Right lobe of liver (tissue), 6 donors: Measurements from ENCODE around the gene LMTK2. TPM values are rescaled to one million over a fixed set of nuclear protein-coding genes. Genes with fewer than 3 reads are reported as not detected.
"Not testable (repeated sequence)": the region's sequence is repeated elsewhere in the genome, so short reads cannot be mapped to it uniquely, and the experiment has no call there.

ENCODE experiments used
- ATAC-seq, 4 donors: fragments of 200-7000 bp; cut with Tn5 transposase; one replicate each; pipeline ENCODE4 v1.9.1; 2020; ENCODE audit warnings: mild to moderate bottlenecking in 4 of 4, moderate library complexity in 4 of 4
- DNase-seq, 3 donors: peaks; one replicate each; pipeline ENCODE4 v3.0.0-alpha.2; 2020
- H3K27ac ChIP-seq, 3 donors: fragments of 200-600 bp; one replicate each; pipeline ENCODE4 v1.8.0; 2022
- H3K27me3 ChIP-seq, 2 donors: fragments of 200-600 bp; one replicate each; pipeline ENCODE4 v1.8.0; 2022
- H3K36me3 ChIP-seq, 4 donors: fragments of 200-600 bp; sonication (generic) in 1 of 4; one replicate each; pipeline versions ENCODE4 v1.5.1 to v1.8.0; 2017 to 2022; ENCODE audit warnings: control low read depth in 1 of 4
- H3K4me1 ChIP-seq, 4 donors: fragments of 200-600 bp; sonication (generic) in 1 of 4; one replicate each; pipeline versions ENCODE4 v1.5.1 to v1.8.0; 2017 to 2022; ENCODE audit warnings: control low read depth in 1 of 4
- H3K4me3 ChIP-seq, 3 donors: fragments of 200-600 bp; one replicate each; pipeline ENCODE4 v1.8.0; 2022
- H3K9me3 ChIP-seq, 4 donors: fragments of 200-600 bp; sonication (generic) in 1 of 4; one replicate each; pipeline versions ENCODE4 v1.5.1 to v1.8.0; 2017 to 2022; ENCODE audit warnings: control low read depth in 1 of 4
- CTCF ChIP-seq, 4 donors: fragments of 200-600 bp in 3 of 4; fragments of 450-650 bp in 1 of 4; IDR thresholded peaks; one replicate each; pipeline versions ENCODE4 v1.5.1 to v1.8.0; 2016 to 2022; ENCODE audit warnings: antibody characterized with exemption in 4 of 4, mild to moderate bottlenecking in 2 of 4
- POLR2A ChIP-seq: fragments of 450-650 bp; IDR thresholded peaks from one replicate; pipeline ENCODE4 v1.6.1; 2017; ENCODE audit warnings: antibody characterized with exemption, mild to moderate bottlenecking
- WGBS: methylation state at CpG from one replicate; pipeline ENCODE4 v1.1.6; 2018; ENCODE audit warnings: low coverage, low lambda C conversion rate; ENCODE audit not compliant: insufficient coverage; ENCODE audit errors: missing lambda C conversion rate; 5-methylcytosine and 5-hydroxymethylcytosine counted together
- intact Hi-C, 2 donors: fragments of 100-400 bp; cut with DNase I; formaldehyde crosslinking; loops; one replicate each; pipeline versions ENCODE4 v1.11.2 to v1.14.1; 2022
- total RNA-seq, 6 experiments: library from RNA; depleted of rRNA in 2 of 6; stranded (reverse); fragments of >200 nt in 2 of 6; fragmentation: NEBNext Ultra II Directional in 3 of 6; extraction: Animal tissue kit (Norgen Biotek cat#: 25700) in 3 of 6; gene quantifications; one replicate each; pipeline versions ENCODE4 v1.1.0 to v1.2.4, GENCODE V29; 2016 to 2023
- donor health status: DM: no; HTN: yes; CAD: no.
- donor health status: DM: no; HTN: no; CAD: no.
- donor health status: DM: no; HTN: no; CAD: no.
- donor health status: DM: no; HTN: yes; CAD: no.
- donor health status: DM: no; HTN: yes; CAD: no.

LMTK2 gene
- total RNA-seq, 6 experiments from 2014 or later: 9.4 to 16.7 (median 13.9) TPM

DNA sequence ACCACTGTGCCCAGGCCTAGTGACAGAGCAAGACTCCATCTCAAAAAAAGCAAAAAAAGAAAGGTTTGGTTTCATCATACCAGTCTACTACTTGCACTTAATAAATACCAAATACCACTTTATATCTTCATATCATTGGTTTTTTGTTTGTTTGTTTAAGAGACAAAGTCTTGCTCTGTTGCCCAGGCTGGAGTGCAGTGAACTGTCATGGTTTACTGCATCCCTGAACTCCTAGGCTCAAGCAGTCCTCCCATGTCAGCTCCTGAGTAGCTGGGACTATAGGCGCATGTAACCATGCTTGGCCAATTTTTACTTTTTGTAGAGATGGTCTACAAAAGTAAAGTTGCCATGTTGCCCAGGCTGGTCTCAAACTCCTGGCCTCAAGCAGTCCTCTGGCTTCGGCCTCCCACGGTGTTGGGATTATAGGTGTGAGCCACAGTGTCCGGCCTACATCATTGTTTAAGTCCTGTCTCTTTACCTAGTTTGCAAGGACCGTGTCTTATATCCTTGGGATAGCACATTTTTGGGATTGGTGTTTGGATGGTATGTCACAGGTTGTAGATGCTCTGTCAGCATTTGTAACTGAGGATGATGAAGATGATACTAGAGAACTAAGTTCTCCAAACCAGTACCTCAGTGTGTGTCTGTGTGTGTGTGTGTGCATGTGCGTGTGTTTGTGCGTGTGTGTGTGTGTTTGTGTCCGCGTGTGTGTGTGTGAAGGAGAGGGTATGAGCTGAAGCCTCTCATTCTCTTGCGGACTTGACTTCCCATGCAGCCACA is 9.3 kb downstream of the LMTK2 start:
- intact Hi-C loops: no loop called here
- ATAC-seq (no peak), DNase-seq (no peak)
- Histone ChIP-seq H3K36me3 (no peaks in the 10 kb centered on the region), H3K4me3 (no peak overlapping the region), H3K27me3 (no peaks in the 10 kb centered on the region), H3K27ac (no peak overlapping the region), H3K9me3 (no peaks in the 10 kb centered on the region), H3K4me1 (peaks cover 0 to 10% (median 6%) of the 10 kb centered on the region in 4 donors)
- 94% methylated on average over 7 of the region's 10 CpGs for WGBS
- no peak for TF ChIP-seq POLR2A
- TF ChIP-seq CTCF (IDR thresholded peaks at IDR 0.05): no peak

- WGBS: 71% methylated on average over 5 of the region's 7 CpGs
- H3K27ac ChIP-seq: no peak overlapping the region
- intact Hi-C loops: no loop called here
- H3K4me3 ChIP-seq: no peak overlapping the region
- no peak for DNase-seq
- H3K4me1 ChIP-seq: peaks cover 0 to 14% (median 1%) of the 10 kb centered on the region in 4 donors
- peak in 2 of 4 donors; percentile 19 to 61 for ATAC-seq
- TF ChIP-seq CTCF (IDR thresholded peaks at IDR 0.05): no peak
- TF ChIP-seq POLR2A: no peak
- H3K27me3 ChIP-seq: no peaks in the 10 kb centered on the region
- no peaks in the 10 kb centered on the region for H3K9me3 ChIP-seq
- no peaks in the 10 kb centered on the region for H3K36me3 ChIP-seq
These were observed 10.2 kb downstream of the LMTK2 start for GRCh38 chr7:98116656-98117461.

GRCh38 chr7:98119256-98119918 is 12.7 kb downstream of the LMTK2 start:
- no peak overlapping the region for H3K4me3 ChIP-seq
- WGBS: 72% methylated on average over 10 of the region's 10 CpGs
- no peaks in the 10 kb centered on the region for H3K36me3 ChIP-seq
- DNase-seq (no peak), ATAC-seq (peak in 1 of 4 donors; percentile 83)
- TF ChIP-seq POLR2A (no peak), CTCF (IDR thresholded peaks at IDR 0.05) (no peak)
- no peak overlapping the region for H3K27ac ChIP-seq
- H3K4me1 ChIP-seq: peaks cover 0 to 14% (median 1%) of the 10 kb centered on the region in 4 donors
- intact Hi-C loops: no loop called here
- H3K9me3 ChIP-seq: no peaks in the 10 kb centered on the region
- no peaks in the 10 kb centered on the region for H3K27me3 ChIP-seq

- DNase-seq: no peak
- intact Hi-C loops: no loop called here
- H3K9me3 ChIP-seq: no peaks in the 10 kb centered on the region
- no peaks in the 10 kb centered on the region for H3K27me3 ChIP-seq
- H3K36me3 ChIP-seq: no peaks in the 10 kb centered on the region
- 79% methylated on average over 4 of the region's 4 CpGs for WGBS
- TF ChIP-seq POLR2A: no peak
- no peak for TF ChIP-seq CTCF (IDR thresholded peaks at IDR 0.05)
- no peak for ATAC-seq
- H3K27ac ChIP-seq: no peak overlapping the region
- peaks cover 0 to 14% (median 1%) of the 10 kb centered on the region in 4 donors for H3K4me1 ChIP-seq
- no peak overlapping the region for H3K4me3 ChIP-seq
These were observed 13.9 kb downstream of the LMTK2 start for GRCh38 chr7:98120559-98120958.

- DNase-seq, H3K36me3 ChIP-seq: not testable (repeated sequence)
These were observed 14.7 kb downstream of the LMTK2 start for GRCh38 chr7:98121388-98121787.

More at GRCh38 chr7:98121388-98121787, 14.7 kb downstream of the LMTK2 start:
- H3K4me3 ChIP-seq, H3K27ac ChIP-seq, intact Hi-C loops, H3K9me3 ChIP-seq, H3K27me3 ChIP-seq, ATAC-seq: not testable (repeated sequence)
- H3K4me1 ChIP-seq: peaks cover 0 to 17% (median 1%) of the 10 kb centered on the region in 4 donors
- 36% methylated on average over 4 of the region's 7 CpGs for WGBS
